Neural crest cell (in vitro differentiated cells): Measurements from ENCODE around the gene TIAM1. TPM values are rescaled to one million over a fixed set of nuclear protein-coding genes. Genes with fewer than 3 reads are reported as not detected.

Experiments used
- DNase-seq: peaks from one replicate; pipeline ENCODE4 v3.0.0; 2021; ENCODE audit warnings: low read depth, mixed read lengths, low spot score
- H3K27ac Mint-ChIP-seq: one replicate; pipeline ENCODE4 v1.8.0; 2021; ENCODE audit warnings: mild to moderate bottlenecking, mixed read lengths; ENCODE audit not compliant: unreplicated experiment
- H3K27me3 Mint-ChIP-seq: 2 replicates; pipeline ENCODE4 v1.8.0; 2021; ENCODE audit warnings: low read depth, mild to moderate bottlenecking, mixed read lengths
- H3K36me3 Mint-ChIP-seq: 2 replicates; pipeline ENCODE4 v1.8.0; 2021; ENCODE audit warnings: low read depth, mild to moderate bottlenecking, mixed read lengths
- H3K4me1 Mint-ChIP-seq: 2 replicates; pipeline ENCODE4 v1.8.0; 2021; ENCODE audit warnings: mixed read lengths
- H3K4me3 Mint-ChIP-seq: one replicate; pipeline ENCODE4 v1.8.0; 2021; ENCODE audit warnings: mild to moderate bottlenecking, mixed read lengths
- H3K9me3 Mint-ChIP-seq: 2 replicates; pipeline ENCODE4 v1.8.0; 2021; ENCODE audit warnings: mixed read lengths
- total RNA-seq: library from RNA; stranded (reverse); gene quantifications from 2 replicates; pipeline ENCODE4 v1.2.1, GENCODE V29; 2021
- TF ChIP-seq, protein P1 (sequence below): fragments of 200-600 bp; sonication (generic); conservative IDR thresholded peaks from 2 replicates; pipeline ENCODE4 v1.5.0; 2021; ENCODE audit warnings: antibody characterized with exemption, mild to moderate bottlenecking

TIAM1 gene
- total RNA-seq, 1 donor from 2014 or later, result 53.6 TPM

DNA sequence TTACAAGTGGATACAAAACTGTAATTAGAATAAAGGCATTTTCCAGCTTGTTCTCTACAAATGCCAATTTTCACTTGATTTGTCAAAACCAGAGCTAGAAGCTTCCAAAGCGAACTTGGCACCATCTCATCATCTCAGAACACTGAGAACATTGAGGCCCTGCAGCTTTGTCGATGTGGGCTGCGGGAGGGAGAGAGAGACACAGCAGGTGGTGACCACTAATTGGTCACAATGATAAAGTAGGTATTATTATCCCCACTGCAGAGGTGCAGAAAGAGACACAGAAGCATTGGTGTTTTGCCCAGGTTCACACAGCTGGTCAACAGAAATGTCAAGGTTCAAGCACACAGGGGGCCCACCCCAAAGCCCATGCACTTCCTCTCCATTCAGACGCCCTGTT lies 233.6 kb downstream of the TIAM1 start:
- no peak for DNase-seq
- H3K4me3 Mint-ChIP-seq, result no peak overlapping the region
- H3K27ac Mint-ChIP-seq, result no peak overlapping the region
- TF ChIP-seq, protein P1, sequence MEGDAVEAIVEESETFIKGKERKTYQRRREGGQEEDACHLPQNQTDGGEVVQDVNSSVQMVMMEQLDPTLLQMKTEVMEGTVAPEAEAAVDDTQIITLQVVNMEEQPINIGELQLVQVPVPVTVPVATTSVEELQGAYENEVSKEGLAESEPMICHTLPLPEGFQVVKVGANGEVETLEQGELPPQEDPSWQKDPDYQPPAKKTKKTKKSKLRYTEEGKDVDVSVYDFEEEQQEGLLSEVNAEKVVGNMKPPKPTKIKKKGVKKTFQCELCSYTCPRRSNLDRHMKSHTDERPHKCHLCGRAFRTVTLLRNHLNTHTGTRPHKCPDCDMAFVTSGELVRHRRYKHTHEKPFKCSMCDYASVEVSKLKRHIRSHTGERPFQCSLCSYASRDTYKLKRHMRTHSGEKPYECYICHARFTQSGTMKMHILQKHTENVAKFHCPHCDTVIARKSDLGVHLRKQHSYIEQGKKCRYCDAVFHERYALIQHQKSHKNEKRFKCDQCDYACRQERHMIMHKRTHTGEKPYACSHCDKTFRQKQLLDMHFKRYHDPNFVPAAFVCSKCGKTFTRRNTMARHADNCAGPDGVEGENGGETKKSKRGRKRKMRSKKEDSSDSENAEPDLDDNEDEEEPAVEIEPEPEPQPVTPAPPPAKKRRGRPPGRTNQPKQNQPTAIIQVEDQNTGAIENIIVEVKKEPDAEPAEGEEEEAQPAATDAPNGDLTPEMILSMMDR, result no peak
- H3K27me3 Mint-ChIP-seq, result no peaks in the 10 kb centered on the region
- H3K4me1 Mint-ChIP-seq, result peaks cover 19% of the 10 kb centered on the region
- H3K9me3 Mint-ChIP-seq, result peaks cover 4% of the 10 kb centered on the region
- H3K36me3 Mint-ChIP-seq, result peaks cover 7% of the 10 kb centered on the region

DNA sequence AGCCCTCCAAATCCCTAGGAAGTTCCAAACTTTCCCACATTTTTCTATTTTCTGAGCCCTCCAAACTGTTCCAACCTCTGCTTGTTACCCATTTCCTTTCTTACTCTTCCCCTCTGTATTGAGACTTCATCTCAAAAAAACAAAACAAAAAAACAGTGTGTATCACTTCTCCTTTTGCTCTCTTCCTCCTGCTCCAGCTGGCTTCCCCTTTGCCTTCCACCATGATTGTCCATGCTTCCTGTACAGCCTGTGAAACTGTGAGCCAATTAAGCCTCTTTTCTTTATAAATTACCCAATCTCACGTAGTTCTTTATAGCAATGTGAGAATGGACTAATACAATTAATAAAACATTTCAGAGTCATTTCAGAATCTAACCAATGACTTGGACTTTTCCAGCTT lies 236.2 kb downstream of the TIAM1 start:
- DNase-seq, result no peak
- Mint-ChIP-seq H3K4me3 (no peak overlapping the region), H3K4me1 (peaks cover 14% of the 10 kb centered on the region), H3K9me3 (peaks cover 6% of the 10 kb centered on the region), H3K27me3 (no peaks in the 10 kb centered on the region), H3K36me3 (peaks cover 13% of the 10 kb centered on the region), H3K27ac (no peak overlapping the region)
- TF ChIP-seq, protein P1, result no peak

DNA sequence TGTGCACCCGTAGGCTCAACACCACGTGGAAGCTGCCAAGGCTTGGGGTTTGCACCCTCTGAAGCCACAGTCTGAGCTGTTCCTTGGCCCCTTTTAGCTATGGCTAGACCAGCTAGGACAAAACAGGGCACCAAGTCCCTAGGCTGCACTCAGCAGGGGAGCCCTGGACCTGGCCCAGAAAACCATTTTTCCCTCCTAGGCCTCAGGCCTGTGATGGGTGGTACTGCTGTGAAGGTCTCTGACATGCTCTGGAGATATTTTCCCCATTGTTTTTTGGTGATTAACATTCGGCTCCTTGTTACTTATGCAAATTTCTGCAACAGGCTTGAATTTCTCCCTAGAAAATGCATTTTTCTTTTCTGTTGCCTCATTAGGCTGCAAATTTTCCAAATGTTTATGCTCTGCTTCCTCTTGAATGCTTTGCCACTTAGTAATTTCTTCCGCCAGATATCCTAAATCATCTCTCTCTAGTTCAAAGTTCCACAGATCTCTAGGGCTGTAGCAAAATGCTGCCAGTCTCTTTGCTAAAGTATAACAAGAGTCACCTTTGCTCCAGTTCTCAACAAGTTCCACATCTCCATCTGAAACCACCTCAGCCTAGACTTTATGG lies 236.8 kb downstream of the TIAM1 start:
- Mint-ChIP-seq H3K27me3 (no peaks in the 10 kb centered on the region), H3K9me3 (peaks cover 6% of the 10 kb centered on the region)

GRCh38 chr21:31103571-31104265 lies 240.3 kb downstream of the TIAM1 start:
- Mint-ChIP-seq H3K27me3 (peaks cover under 1% of the 10 kb centered on the region), H3K9me3 (peaks cover 6% of the 10 kb centered on the region), H3K4me1 (peaks cover under 1% of the 10 kb centered on the region), H3K36me3 (peaks cover 13% of the 10 kb centered on the region), H3K4me3 (no peak overlapping the region), H3K27ac (no peak overlapping the region)
- TF ChIP-seq, protein P1, result no peak
- no peak for DNase-seq

More for the DNA sequence above, 236.8 kb downstream of the TIAM1 start:
- Mint-ChIP-seq H3K27ac (no peak overlapping the region), H3K4me3 (no peak overlapping the region), H3K36me3 (peaks cover 13% of the 10 kb centered on the region), H3K4me1 (peaks cover 14% of the 10 kb centered on the region)
- DNase-seq, result no peak
- TF ChIP-seq, protein P1, result no peak

DNA sequence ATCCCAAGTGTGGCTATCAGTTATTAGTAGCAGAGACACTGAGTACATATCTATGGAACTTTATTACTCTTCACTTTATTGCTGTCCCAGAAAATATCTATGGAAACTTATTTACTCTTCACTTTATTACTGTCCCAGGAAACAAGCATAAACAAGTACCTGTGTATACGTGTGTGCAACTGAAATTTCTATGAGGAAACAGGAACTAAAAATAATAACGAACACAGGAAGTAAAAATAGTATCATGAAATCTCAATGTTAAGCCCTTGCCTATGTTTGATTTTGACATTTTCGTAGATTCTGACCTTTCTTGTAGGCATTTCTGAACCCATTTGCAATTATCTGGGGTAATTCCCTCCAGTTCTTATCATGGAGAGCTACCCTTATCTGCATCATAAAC lies 240.9 kb downstream of the TIAM1 start:
- Mint-ChIP-seq H3K27me3 (peaks cover 3% of the 10 kb centered on the region), H3K4me3 (no peak overlapping the region), H3K9me3 (peaks cover 6% of the 10 kb centered on the region), H3K36me3 (peaks cover 13% of the 10 kb centered on the region), H3K27ac (no peak overlapping the region), H3K4me1 (peaks cover 5% of the 10 kb centered on the region)
- no peak for DNase-seq
- TF ChIP-seq, protein P1, result no peak
